Measurements from ENCODE around the gene CCL5.

The CCL5 gene

DNA sequence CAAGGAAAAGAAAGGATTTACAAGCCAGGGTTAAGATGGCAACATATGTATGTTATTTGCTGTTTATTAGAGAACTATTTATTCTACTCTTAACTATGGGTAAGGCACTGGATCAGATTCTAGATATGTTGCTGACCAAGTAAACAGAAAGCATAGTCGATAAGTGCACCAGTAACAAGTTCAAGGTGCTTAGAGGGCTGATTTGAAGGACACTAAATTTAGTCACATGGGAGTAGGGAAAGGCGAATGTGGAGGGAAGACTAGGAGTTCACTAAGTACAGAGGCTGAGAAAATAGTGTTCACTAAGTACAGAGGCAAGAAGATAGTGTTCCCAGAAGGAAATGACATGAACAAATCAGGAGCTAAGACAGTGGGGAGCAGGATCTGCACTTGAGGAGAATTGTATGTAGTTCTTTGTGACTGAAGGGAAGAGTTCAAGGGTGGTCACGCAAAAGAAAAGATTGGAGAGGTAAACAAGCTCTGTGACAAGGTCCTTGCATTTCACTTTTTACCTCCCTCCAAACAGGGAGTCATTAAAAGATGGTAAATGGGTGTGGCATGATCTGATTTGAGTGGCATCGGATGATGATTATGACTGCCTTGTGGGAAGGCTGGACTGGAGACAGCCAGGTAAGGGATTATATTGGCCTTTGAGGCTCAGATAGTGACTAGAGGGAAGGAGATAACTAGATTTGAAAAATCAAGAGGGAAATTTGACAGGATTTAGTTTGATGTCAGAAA is 32.4 kb downstream of the CCL5 start:
- Histone ChIP-seq H3K36me3 (ENCODE audit: insufficient read depth, low read length) (peaks cover 91% of the 10 kb centered on the region), H3K9ac (ENCODE audit: insufficient read length) (no peak overlapping the region), H3K9me3 (ENCODE audit: low read depth, low read length) (no peaks in the 10 kb centered on the region), H3K27ac (peak overlapping the region; percentile 62), H3K4me3 (no peak overlapping the region)
- TF ChIP-seq POLR2AphosphoS5 (IDR thresholded peaks at IDR 0.05; ENCODE audit: borderline replicate concordance, low read depth, low read length) (no peak), FOXP2 (optimal IDR thresholded peaks at IDR 0.05; ENCODE audit: control extremely low read depth, extremely low read length, insufficient read depth) (no peak), EZH2 (IDR thresholded peaks at IDR 0.05) (no peak)
- DNase-seq (ENCODE audit: low read depth, low spot score) = no peak

DNA sequence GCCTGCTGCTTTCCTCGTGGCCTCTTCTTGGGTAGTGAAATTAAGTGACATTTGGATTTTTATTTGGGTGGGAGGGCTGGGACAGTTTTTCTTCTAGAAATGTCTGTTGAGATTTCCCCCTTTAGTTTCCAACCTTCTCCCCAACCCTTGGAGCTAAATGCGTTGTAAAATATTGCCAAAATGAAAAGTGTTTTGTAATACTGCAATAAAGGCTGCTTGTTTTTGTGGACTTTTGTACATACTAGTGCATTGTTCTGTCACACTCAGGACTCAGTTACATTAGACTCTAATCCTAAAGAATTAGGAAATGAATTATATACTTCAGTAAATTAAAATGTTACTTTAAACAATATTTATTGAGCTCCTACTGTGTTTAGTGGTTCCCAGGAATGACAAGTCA is 33.2 kb downstream of the CCL5 start:
- peak overlapping the region; percentile 62; the same call in 1 of the 2 replicates for H3K27ac ChIP-seq
- no peak for TF ChIP-seq EZH2 (IDR thresholded peaks at IDR 0.05)
- TF ChIP-seq POLR2AphosphoS5 (IDR thresholded peaks at IDR 0.05; ENCODE audit: borderline replicate concordance, low read depth, low read length) = no peak
- no peak for TF ChIP-seq FOXP2 (optimal IDR thresholded peaks at IDR 0.05; ENCODE audit: control extremely low read depth, extremely low read length, insufficient read depth)
- H3K36me3 ChIP-seq (ENCODE audit: insufficient read depth, low read length) = peaks cover 94% of the 10 kb centered on the region
- H3K4me3 ChIP-seq = no peak overlapping the region
- no peak overlapping the region for H3K9ac ChIP-seq (ENCODE audit: insufficient read length)
- H3K9me3 ChIP-seq (ENCODE audit: low read depth, low read length) = no peaks in the 10 kb centered on the region
- DNase-seq (ENCODE audit: low read depth, low spot score) = no peak

DNA sequence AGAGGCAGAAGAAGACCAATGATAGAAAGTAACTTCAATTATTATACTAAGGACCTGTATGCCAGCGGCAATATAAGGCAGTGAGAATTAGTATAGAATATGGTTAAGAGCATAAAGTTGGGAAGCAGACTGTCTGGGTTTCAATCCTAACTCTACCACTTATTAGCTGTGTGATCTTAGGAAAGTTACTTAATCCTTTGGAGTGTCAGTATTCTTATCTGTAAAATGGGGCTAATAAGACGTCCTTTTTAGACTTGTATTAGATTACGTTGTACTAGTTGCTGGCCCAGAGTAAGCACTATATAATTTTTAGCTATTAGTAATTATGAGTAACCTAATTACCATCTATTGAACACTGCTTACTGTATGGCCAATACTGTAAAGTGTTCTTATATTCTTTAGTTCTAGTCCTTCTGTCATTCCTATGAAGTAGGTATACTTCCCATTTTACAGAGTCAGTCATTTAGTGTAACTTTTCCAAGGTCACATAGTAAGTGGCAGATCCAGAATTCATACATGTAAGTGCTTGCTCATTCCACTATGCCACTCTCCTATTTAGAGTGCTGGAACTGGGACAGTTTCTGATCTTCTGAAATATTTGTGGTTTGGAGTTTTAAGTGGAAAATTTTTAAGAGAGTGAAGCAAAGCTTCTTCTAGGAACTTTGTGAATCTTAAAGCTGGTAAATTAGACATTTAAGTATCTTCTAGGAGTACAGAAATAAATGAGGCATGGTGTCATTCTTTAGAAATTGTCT is 33.9 kb downstream of the CCL5 start:
- no peak overlapping the region for H3K9ac ChIP-seq (ENCODE audit: insufficient read length)
- DNase-seq (ENCODE audit: low read depth, low spot score) = no peak
- 0 out of 2 replicates have a peak overlapping the region, but pooled peaks have one; percentile 17 for H3K27ac ChIP-seq
- H3K9me3 ChIP-seq (ENCODE audit: low read depth, low read length) = no peaks in the 10 kb centered on the region
- H3K4me3 ChIP-seq = no peak overlapping the region
- peaks cover 94% of the 10 kb centered on the region for H3K36me3 ChIP-seq (ENCODE audit: insufficient read depth, low read length)
- TF ChIP-seq EZH2 (IDR thresholded peaks at IDR 0.05) (no peak), POLR2AphosphoS5 (IDR thresholded peaks at IDR 0.05; ENCODE audit: borderline replicate concordance, low read depth, low read length) (no peak), FOXP2 (optimal IDR thresholded peaks at IDR 0.05; ENCODE audit: control extremely low read depth, extremely low read length, insufficient read depth) (no peak)

DNA sequence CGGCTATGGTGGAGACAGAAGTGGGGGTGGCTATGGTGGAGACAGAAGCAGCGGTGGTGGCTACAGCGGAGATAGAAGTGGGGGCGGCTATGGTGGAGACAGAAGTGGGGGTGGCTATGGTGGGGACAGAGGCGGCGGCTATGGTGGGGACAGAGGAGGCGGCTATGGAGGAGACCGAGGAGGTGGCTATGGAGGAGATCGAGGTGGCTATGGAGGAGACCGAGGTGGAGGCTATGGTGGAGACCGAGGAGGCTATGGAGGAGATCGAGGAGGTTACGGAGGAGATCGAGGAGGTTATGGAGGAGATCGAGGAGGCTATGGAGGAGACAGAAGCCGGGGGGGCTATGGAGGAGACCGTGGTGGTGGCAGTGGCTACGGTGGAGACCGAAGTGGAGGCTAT is 35.6 kb downstream of the CCL5 start:
- TF ChIP-seq FOXP2 (optimal IDR thresholded peaks at IDR 0.05; ENCODE audit: control extremely low read depth, extremely low read length, insufficient read depth) (no peak), POLR2AphosphoS5 (IDR thresholded peaks at IDR 0.05; ENCODE audit: borderline replicate concordance, low read depth, low read length) (no peak), EZH2 (IDR thresholded peaks at IDR 0.05) (no peak)
- H3K9ac ChIP-seq (ENCODE audit: insufficient read length) = no peak overlapping the region
- no peak overlapping the region for H3K4me3 ChIP-seq
- peaks cover 97% of the 10 kb centered on the region for H3K36me3 ChIP-seq (ENCODE audit: insufficient read depth, low read length)
- no peaks in the 10 kb centered on the region for H3K9me3 ChIP-seq (ENCODE audit: low read depth, low read length)
- DNase-seq (ENCODE audit: low read depth, low spot score) = no peak
- no peak overlapping the region for H3K27ac ChIP-seq

DNA sequence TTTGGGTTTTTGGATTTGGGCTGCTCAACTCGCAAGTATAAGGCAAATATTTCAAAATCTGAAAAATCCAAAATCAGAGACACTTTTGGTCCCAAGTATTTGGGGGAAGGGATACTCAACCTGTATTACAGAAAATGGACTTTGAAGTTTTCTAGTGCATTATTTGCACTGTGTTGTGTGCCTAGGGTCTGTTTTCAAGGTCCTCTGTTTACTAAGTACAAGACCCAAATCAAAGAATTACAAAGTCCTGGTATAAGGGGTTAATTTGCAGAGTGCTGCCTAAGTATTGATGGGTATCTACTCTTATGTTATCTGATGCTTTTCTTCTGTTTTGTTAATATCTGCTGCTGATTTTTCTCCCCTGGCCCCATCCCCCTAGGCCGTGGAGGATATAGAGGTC is 36.5 kb downstream of the CCL5 start:
- Histone ChIP-seq H3K36me3 (ENCODE audit: insufficient read depth, low read length) (peaks cover 93% of the 10 kb centered on the region), H3K9ac (ENCODE audit: insufficient read length) (no peak overlapping the region), H3K27ac (no peak overlapping the region), H3K9me3 (ENCODE audit: low read depth, low read length) (no peaks in the 10 kb centered on the region), H3K4me3 (no peak overlapping the region)
- TF ChIP-seq POLR2AphosphoS5 (IDR thresholded peaks at IDR 0.05; ENCODE audit: borderline replicate concordance, low read depth, low read length) = no peak
- no peak for TF ChIP-seq EZH2 (IDR thresholded peaks at IDR 0.05)
- TF ChIP-seq FOXP2 (optimal IDR thresholded peaks at IDR 0.05; ENCODE audit: control extremely low read depth, extremely low read length, insufficient read depth) = no peak
- no peak for DNase-seq (ENCODE audit: low read depth, low spot score)

DNA sequence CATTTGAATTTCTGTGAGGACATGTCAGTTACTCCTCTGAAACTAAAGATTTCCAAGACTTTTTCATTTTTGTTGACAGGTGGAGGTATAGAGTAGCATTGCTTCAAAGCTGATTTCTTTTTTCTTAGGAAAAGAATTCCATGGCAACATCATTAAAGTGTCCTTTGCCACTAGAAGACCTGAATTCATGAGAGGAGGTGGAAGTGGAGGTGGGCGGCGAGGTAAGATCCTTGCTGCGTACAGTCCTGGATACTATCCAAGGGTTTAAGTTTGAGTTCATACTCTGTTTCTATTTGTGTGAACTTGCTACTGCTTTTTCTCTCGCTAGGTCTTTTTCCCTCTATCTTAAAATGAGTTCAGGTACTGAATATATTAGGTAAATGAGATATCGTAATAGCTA is 37.9 kb downstream of the CCL5 start:
- Histone ChIP-seq H3K9ac (ENCODE audit: insufficient read length) (no peak overlapping the region), H3K4me3 (no peak overlapping the region), H3K36me3 (ENCODE audit: insufficient read depth, low read length) (peaks cover 93% of the 10 kb centered on the region), H3K9me3 (ENCODE audit: low read depth, low read length) (no peaks in the 10 kb centered on the region), H3K27ac (no peak overlapping the region)
- no peak for DNase-seq (ENCODE audit: low read depth, low spot score)
- TF ChIP-seq FOXP2 (optimal IDR thresholded peaks at IDR 0.05; ENCODE audit: control extremely low read depth, extremely low read length, insufficient read depth) = no peak

DNA sequence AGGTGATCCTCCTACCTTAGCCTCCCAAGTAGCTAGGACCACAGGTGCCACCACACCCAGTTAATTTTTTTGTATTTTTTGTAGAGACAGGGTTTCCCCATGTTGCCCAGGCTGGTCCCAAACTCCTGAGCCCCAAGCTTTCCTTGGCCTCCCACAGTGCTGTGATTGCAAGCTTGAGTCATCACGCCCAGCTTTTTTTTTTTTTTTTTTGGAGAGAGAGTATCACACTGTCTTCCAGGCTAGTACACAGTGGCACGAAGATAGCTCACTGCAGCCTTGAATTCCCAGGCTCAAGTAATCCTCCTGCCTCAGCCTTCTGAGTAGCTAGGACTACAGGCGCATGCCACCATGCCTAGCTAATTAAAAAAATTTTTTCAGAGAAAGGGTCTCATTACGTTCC is 38.7 kb downstream of the CCL5 start:
- Histone ChIP-seq H3K9me3 (ENCODE audit: low read depth, low read length) (no peaks in the 10 kb centered on the region), H3K4me3 (no peak overlapping the region), H3K27ac (no peak overlapping the region), H3K9ac (ENCODE audit: insufficient read length) (no peak overlapping the region), H3K36me3 (ENCODE audit: insufficient read depth, low read length) (peaks cover 93% of the 10 kb centered on the region)
- TF ChIP-seq EZH2 (IDR thresholded peaks at IDR 0.05) (no peak), FOXP2 (optimal IDR thresholded peaks at IDR 0.05; ENCODE audit: control extremely low read depth, extremely low read length, insufficient read depth) (no peak), POLR2AphosphoS5 (IDR thresholded peaks at IDR 0.05; ENCODE audit: borderline replicate concordance, low read depth, low read length) (no peak)
- DNase-seq (ENCODE audit: low read depth, low spot score) = no peak

DNA sequence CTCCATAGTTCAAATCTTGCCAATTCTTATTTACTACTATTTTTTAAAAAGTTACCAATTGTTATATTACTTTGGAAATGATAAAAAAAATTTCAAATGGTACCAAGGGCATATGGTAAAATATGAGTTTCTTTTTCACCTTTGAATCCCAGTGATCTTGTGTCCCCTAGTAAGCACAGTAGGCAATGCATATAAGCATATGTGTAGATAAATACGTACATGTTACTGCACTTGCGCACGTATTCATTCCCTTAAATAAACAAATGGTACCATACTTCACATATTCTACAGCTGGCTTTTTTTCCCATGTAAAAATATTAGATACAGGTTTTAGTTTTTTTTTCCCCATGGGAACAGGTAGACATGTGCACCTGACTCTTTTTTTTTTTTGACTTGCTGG is 39.1 kb downstream of the CCL5 start:
- no peak overlapping the region for H3K4me3 ChIP-seq
- H3K9ac ChIP-seq (ENCODE audit: insufficient read length) = no peak overlapping the region
- TF ChIP-seq POLR2AphosphoS5 (IDR thresholded peaks at IDR 0.05; ENCODE audit: borderline replicate concordance, low read depth, low read length) (no peak), FOXP2 (optimal IDR thresholded peaks at IDR 0.05; ENCODE audit: control extremely low read depth, extremely low read length, insufficient read depth) (no peak), EZH2 (IDR thresholded peaks at IDR 0.05) (no peak)
- H3K36me3 ChIP-seq (ENCODE audit: insufficient read depth, low read length) = peaks cover 93% of the 10 kb centered on the region
- DNase-seq (ENCODE audit: low read depth, low spot score) = no peak
- no peak overlapping the region for H3K27ac ChIP-seq
- H3K9me3 ChIP-seq (ENCODE audit: low read depth, low read length) = no peaks in the 10 kb centered on the region

Data from SK-N-MC (cell line).